ENCODE results near the gene CIP2A. TPM values are rescaled to one million over a fixed set of nuclear protein-coding genes. Genes with fewer than 3 reads are reported as not detected.

Gene CIP2A
- total and polyA plus RNA-seq, 2 of the 8 experiments (the other 6 are each of a cell fraction or from before 2014, with no cell fraction given): 11.9 to 38.0 TPM

GRCh38 chr3:108578064-108578463 lies 11.2 kb downstream of the CIP2A start:
- Histone ChIP-seq H2AK5ac (ENCODE audit: low read depth, low read length) (no peak overlapping the region), H3K23ac (ENCODE audit: insufficient read length) (no peak overlapping the region), H3K14ac (ENCODE audit: insufficient read length) (no peak overlapping the region), H3K4me2 (ENCODE audit: insufficient read depth in 1 of 2, low read depth in 2 of 2, low read length in 2 of 2) (no peak overlapping the region), H3K79me2 (ENCODE audit: control insufficient read depth in 1 of 2, insufficient read depth in 2 of 2, low read length in 2 of 2) (peaks cover 0 to 6% of the 10 kb centered on the region in 2 experiments; a peak in 1 of 4 replicates), H3K27ac (ENCODE audit: low read depth, low read length) (no peak overlapping the region), H3K4me1 (replicated peaks in 1 of 4; ENCODE audit: control insufficient read depth in 3 of 4, insufficient read depth in 4 of 4, low read length in 3 of 4) (peaks cover 0 to 16% (median 7%) of the 10 kb centered on the region in 4 experiments; a peak in 4 of 7 replicates), H3K4ac (replicated peaks; ENCODE audit: insufficient read length, low read depth, low read length) (no peak overlapping the region), H4K20me1 (replicated peaks in 1 of 2; ENCODE audit: control insufficient read depth in 1 of 2, insufficient read depth in 2 of 2, low read length in 2 of 2) (no peaks in the 10 kb centered on the region), H3K79me1 (ENCODE audit: low read depth, low read length) (no peaks in the 10 kb centered on the region), H2BK15ac (ENCODE audit: low read length) (no peak overlapping the region), H2AFZ (ENCODE audit: low read length) (no peak overlapping the region), H4K91ac (replicated peaks; ENCODE audit: insufficient read length, low read length) (no peak overlapping the region), H2BK5ac (ENCODE audit: low read depth, low read length) (no peak overlapping the region), H3K23me2 (ENCODE audit: low read depth, low read length) (no peaks in the 10 kb centered on the region), H3K18ac (ENCODE audit: extremely low read depth, low read length) (no peak overlapping the region), H3K56ac (replicated peaks; ENCODE audit: insufficient read length, low read depth, low read length) (no peak overlapping the region), H3K4me3 (ENCODE audit: extremely low read depth in 1 of 4, insufficient read depth in 2 of 4, low read depth in 3 of 4, low read length in 4 of 4) (no peak overlapping the region), H3K9ac (replicated peaks in 1 of 4; ENCODE audit: extremely low read depth in 1 of 4, low read depth in 3 of 4, low read length in 3 of 4) (no peak overlapping the region), H3K36me3 (ENCODE audit: control insufficient read depth in 2 of 4, insufficient read depth in 4 of 4, low read length in 3 of 4) (peaks cover 3 to 65% (median 16%) of the 10 kb centered on the region in 4 experiments; a peak in 7 of 8 replicates), H3K9me3 (ENCODE audit: insufficient read depth in 2 of 2, low read depth in 1 of 2, low read length in 1 of 2) (no peaks in the 10 kb centered on the region), H4K5ac (ENCODE audit: insufficient read length, low read depth, low read length) (no peak overlapping the region), H2BK12ac (ENCODE audit: low read depth, low read length) (no peak overlapping the region), H3K27me3 (replicated peaks in 1 of 4; ENCODE audit: control insufficient read depth in 3 of 4, extremely low read depth in 1 of 4, insufficient read depth in 3 of 4, low read length in 3 of 4) (no peaks in the 10 kb centered on the region), H2BK20ac (ENCODE audit: low read length) (no peak overlapping the region), H4K8ac (ENCODE audit: extremely low read depth, insufficient read depth, low read length) (no peak overlapping the region), H2BK120ac (replicated peaks; ENCODE audit: low read depth, low read length) (no peak overlapping the region)
- ChIA-PET CTCF (ENCODE audit: partially characterized antibody) (interaction anchor here (1.1 to 1.3 kb wide), 2 partner anchors 11 to 26 kb away, joined by 3 to 4 read pairs; no protein-coding TSS in a partner anchor), POLR2A (ENCODE audit: partially characterized antibody) (interaction anchor here (0.6 to 5.5 kb wide), 4 partner anchors 9 to 43 kb away, joined by 3 to 23 read pairs (median 3); partner anchors contain the start of genes CIP2A and DZIP3)
- no peak for FAIRE-seq
- no peak for TF ChIP-seq CBX8 (IDR thresholded peaks at IDR 0.05; ENCODE audit: borderline replicate concordance, low read depth, low read length)
- TF ChIP-seq POLR2A (IDR thresholded peaks at IDR 0.05; ENCODE audit: control extremely low read depth in 1 of 2, low read depth in 2 of 2, low read length in 2 of 2): no peak
- no peak for DNase-seq (ENCODE audit: low read depth in 1 of 2, low spot score in 2 of 2)
- 93% methylated on average over 2 of the region's 2 CpGs; no CpG with 5 or more reads in 1 of the 2 experiments for WGBS, 2 experiments (ENCODE audit: extremely low coverage in 1 of 2, insufficient coverage in 1 of 2, insufficient read length in 1 of 2, insufficient replicate concordance in 2 of 2, low coverage in 1 of 2, low lambda C conversion rate in 2 of 2, missing lambda C conversion rate in 1 of 2)
